Sciatic nerve (tissue), 2 donors: ENCODE data around the gene INPPL1. TPM values are rescaled to one million over a fixed set of nuclear protein-coding genes. Genes with fewer than 3 reads are reported as not detected.
"Not testable (repeated sequence)": the region's sequence is repeated elsewhere in the genome, so short reads cannot be mapped to it uniquely, and the experiment has no call there.

Experiments used
- ATAC-seq: fragments of 200-7000 bp; cut with Tn5 transposase; one replicate; pipeline ENCODE4 v1.9.1; 2020; ENCODE audit warnings: mild to moderate bottlenecking, moderate library complexity
- DNase-seq: peaks from one replicate; pipeline ENCODE4 v3.0.0-alpha.2; 2020; ENCODE audit warnings: low spot score
- intact Hi-C: fragments of 100-400 bp; cut with DNase I; formaldehyde crosslinking; loops from one replicate; pipeline ENCODE4 v1.14.2; 2022
- total RNA-seq: library from RNA; stranded (reverse); fragmentation: NEBNext Ultra II Directional; extraction: Animal tissue kit (Norgen Biotek cat#: 25700); gene quantifications from one replicate; pipeline ENCODE4 v1.2.1, GENCODE V29; 2021
- donor health status: DM: no; HTN: no; CAD: no.
- donor health status: DM: no; HTN: no; CAD: no.

Gene INPPL1
- total RNA-seq, 1 donor from 2014 or later = 142 TPM

DNA sequence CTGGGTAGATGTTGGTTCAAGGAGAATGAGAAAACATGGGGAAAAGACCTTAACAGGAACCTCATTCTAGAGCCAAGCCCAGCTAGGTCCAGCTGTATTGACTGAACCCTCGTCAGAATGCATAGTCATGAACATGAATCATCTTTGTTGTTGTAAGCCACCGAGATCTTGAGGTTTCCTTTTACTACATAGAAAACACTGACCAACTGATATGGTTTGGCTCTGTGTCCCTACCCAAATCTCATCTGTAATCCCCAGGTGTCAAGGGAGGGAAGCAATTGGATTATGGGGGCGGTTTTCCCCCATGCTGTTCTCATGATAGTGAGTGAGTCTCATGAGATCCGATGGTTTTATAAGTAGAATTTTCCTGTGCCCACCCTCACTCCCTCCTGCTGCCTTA is 38.8 kb downstream of the INPPL1 start:
- ATAC-seq = no peak
- intact Hi-C loops = no loop called here
- no peak for DNase-seq

DNA sequence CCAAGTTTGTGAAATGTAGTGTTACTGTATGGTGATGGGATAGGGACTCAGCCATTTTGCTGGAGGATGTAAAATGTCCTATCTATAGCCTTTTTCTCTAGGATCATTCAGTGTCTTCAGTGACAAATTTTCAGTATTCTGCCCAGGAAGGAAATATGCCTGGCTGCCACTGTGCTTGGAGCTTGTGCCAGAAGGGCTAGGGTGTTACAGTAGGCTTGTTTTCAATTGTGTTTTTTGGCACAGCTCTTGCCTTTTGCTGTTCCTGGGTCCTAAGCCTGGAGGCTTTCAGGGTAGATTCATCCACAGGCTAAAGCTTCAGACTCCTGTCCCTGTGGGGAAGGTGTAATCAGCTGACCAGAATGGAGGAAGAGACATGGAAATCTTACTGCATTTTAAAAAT is 41.4 kb downstream of the INPPL1 start:
- DNase-seq (no peak), ATAC-seq (no peak)
- intact Hi-C loops = no loop called here

GRCh38 chr11:72266960-72267359 is 42.4 kb downstream of the INPPL1 start:
- ATAC-seq, DNase-seq, intact Hi-C loops: not testable (repeated sequence)

DNA sequence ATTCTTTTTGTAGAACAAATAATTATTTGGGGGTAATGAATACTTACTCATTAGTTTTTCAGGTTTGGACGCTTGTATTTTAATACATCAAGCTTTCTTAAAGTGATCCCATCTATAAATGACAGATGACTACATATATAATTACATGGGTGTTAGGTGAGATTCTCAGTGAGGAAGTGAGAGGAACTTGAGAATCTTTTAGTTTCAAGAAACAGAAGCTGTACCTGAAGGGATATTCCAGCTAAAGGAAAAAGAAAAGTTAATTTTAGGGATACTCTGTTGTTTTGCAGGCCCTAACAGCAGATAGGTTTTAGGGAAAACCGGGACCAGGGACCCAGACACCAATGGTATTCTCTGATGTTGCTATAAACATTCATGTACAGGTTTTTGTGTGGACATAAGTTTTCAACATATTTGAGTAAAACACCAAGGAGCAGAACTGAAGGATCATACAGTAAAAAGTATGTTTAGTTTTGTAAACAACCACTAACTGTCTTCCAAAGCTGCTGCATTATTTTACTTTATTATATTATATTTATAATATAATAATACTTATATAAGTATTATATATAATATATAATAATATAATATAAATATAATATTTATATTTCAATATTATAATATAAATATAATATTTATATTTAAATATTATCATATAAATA is 43.5 kb downstream of the INPPL1 start:
- ATAC-seq = no peak
- intact Hi-C loops = no loop called here
- DNase-seq = no peak

DNA sequence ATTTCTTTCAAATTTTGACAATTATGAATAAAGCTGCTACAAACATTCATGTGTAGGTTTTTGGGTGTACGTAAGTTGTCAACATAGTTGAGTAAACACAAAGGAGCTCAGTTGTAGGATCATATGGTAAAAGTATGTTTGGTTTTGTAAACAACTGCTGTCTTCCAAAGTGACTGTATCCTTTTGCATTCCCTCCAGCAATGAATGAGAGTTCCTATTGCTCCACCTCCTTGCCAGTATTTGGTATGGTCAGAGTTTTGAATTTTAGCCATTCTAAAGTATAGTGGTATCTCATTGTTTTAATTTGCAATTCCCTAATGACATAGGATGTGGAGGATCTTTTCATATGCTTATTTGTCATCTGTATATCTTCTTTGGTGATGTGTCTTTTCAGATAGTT is 47.4 kb downstream of the INPPL1 start:
- ATAC-seq (no peak), DNase-seq (no peak)
- intact Hi-C loops = no loop called here

DNA sequence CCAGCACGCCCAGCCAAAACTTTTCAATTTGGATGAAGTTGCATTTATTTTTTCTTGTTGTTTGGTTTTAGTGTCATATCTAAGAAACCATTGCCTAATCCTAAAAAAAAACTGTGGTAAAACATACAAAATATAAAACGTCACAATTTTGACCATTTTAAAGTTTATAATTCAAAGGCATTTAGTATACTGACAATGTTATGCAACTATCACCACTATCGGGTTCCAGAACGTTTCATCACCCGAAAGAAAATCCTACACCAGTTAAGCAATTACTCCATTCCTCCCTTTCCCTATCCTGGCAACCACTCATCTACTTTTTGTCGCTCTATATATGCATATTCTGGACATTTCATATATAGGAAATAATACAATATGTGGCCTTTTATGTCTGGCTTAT is 49.9 kb downstream of the INPPL1 start:
- DNase-seq (no peak), ATAC-seq (no peak)
- intact Hi-C loops = no loop called here

DNA sequence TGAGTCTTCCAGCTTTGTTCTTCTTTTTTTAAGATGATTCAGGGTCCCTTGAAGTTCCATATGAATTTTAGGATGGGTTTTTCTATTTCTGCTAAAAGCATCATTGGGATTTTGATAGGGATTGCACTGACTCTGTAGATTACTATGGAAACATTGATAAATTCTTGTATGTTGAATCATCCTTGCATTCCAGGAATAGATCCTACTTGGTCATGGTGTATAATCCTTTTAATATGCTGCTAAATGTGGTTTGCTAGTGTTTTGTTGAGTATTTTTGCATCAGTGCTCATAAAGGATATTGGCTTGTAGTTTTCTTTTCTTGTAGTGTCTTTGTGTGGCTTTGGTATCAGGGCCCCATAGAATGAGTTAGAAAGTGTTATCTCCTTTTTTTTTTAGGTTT is 54.3 kb downstream of the INPPL1 start:
- DNase-seq (no peak), ATAC-seq (no peak)
- intact Hi-C loops = no loop called here

- ATAC-seq (no peak), DNase-seq (no peak)
- intact Hi-C loops = no loop called here
Measured at GRCh38 chr11:72280037-72280436, 55.5 kb downstream of the INPPL1 start.

DNA sequence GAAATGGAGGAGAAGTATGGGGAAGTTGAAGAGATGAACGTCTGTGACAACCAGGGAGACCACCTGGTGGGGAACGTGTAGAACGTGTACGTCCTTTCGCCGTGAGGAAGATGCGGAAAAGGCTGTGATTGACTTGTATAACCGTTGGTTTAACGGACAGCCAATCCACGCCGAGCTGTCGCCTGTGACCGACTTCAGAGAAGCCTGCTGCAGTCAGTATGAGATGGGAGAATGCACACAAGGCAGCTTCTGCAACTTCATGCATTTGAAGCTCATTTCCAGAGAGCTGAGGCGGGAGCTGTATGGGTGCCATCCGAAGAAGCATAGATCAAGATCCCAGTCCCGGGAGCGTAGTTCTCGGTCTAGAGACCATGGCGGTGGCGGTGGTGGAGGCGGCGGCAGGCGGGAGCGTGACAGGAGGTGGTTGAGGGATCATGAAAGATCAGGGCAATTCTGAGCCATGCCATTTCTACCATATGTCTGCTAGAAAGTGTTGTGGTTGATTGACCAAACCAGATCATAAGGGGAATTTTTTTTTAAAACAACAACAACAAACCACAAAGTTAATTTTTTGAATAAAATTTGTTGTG is 56.3 kb downstream of the INPPL1 start:
- ATAC-seq = no peak
- DNase-seq = no peak
- intact Hi-C loops = no loop called here

DNA sequence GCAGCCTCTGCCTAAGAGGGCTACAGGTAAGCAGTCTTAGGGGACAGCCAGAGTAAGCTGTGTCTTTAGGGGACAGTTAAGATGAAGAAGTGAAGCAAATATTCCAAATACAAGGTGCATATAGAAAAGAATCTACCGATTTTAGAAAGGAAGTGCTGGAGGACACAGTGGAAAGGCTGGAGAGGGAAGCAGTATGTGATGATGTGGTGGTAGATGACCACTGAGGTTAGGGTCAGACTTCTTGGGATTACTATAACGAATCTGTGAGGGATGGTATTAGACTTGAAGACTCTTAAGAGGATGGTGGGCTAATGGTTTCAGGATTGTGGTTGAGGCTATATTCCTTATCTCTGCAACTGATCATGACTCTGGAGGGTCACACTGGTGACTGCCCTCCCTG is 59.4 kb downstream of the INPPL1 start:
- intact Hi-C loops = no loop called here
- DNase-seq (no peak), ATAC-seq (no peak)

- no peak for DNase-seq
- no peak for ATAC-seq
- intact Hi-C loops = no loop called here
Measured at GRCh38 chr11:72287293-72287692, 62.7 kb downstream of the INPPL1 start.

Other genes starting within 250 kb of the INPPL1 start
- 13.5 TPM for gene IL18BP, start 225.9 kb upstream of the INPPL1 start, total RNA-seq
- 241 TPM for gene NUMA1, start 144.2 kb upstream of the INPPL1 start, total RNA-seq
- gene LRRC51, start 143.9 kb upstream of the INPPL1 start, total RNA-seq = 8.7 TPM
- 70.8 TPM for gene LAMTOR1, start 121.5 kb upstream of the INPPL1 start, total RNA-seq
- not detected for gene TOMT, start 118.8 kb upstream of the INPPL1 start, total RNA-seq
- gene ANAPC15, start 112.1 kb upstream of the INPPL1 start, total RNA-seq = 21.4 TPM
- gene FOLR3, start 89.0 kb upstream of the INPPL1 start, total RNA-seq = 1.1 TPM
- 1.2 TPM for gene FOLR1, start 32.6 kb upstream of the INPPL1 start, total RNA-seq
- 28.4 TPM for gene FOLR2, start 8.0 kb upstream of the INPPL1 start, total RNA-seq
- gene PHOX2A, start 19.4 kb downstream of the INPPL1 start, total RNA-seq = not detected
- gene CLPB, start 209.8 kb downstream of the INPPL1 start, total RNA-seq = 18.1 TPM